GM08714 (cell line): Measurements from ENCODE around the gene RAP1GDS1.

Source experiments
- H3K4me3 ChIP-seq: fragments of 200-500 bp; sonication (Bioruptor generic); 2 replicates; pipeline ENCODE4 v1.5.1; 2014; ENCODE audit warnings: mild to moderate bottlenecking, low read length, inconsistent platforms
- ZNF274 ChIP-seq: IDR thresholded peaks from 2 replicates; pipeline ENCODE4 v1.6.1; 2012; ENCODE audit warnings: mild to moderate bottlenecking, low read depth, low read length

Gene RAP1GDS1

DNA sequence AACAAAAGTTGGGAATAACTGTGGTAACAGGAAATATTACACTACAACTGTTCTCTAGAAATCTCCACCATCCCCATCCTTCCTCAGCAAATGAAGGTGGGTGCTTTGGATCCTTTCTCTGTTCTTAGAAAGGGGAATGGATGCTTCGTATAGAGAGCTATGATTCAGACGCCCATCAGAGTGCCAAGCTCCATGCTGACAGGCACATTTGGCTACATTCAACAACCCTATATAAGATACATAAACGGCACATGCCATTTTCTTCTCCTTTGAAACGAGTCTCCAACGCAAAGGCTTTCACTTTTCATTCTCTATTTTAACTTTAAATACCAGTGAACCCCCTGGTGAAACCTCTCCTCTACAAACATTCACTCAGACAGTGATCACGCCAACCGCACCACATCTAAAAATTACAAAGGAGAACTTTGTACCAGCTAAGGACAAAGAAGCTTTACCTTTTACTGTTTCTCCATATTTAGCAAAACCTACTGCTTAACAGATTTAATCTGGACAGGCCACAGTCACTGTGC lies 224.7 kb downstream of the RAP1GDS1 start:
- H3K4me3 ChIP-seq: no peak overlapping the region
- TF ChIP-seq ZNF274: no peak

DNA sequence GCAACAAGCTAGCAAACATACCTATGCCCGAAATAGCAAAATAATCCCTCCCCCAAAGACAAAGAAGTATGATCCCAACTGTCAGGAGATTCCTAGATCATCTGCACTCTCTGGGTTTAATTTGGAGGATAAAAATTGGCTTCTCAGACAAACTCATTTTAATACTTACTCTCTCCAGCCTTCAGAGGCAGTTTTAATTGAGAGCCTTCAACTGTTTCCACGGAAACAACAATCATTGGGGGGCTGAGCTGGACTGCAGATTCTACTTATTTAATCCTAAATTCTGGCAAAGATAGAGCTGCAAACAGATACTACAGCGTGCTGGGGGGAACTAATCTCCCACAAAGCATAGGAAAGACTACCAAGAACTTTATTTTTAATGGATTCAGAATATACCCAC lies 229.1 kb downstream of the RAP1GDS1 start:
- no peak for TF ChIP-seq ZNF274
- H3K4me3 ChIP-seq: no peak overlapping the region

DNA sequence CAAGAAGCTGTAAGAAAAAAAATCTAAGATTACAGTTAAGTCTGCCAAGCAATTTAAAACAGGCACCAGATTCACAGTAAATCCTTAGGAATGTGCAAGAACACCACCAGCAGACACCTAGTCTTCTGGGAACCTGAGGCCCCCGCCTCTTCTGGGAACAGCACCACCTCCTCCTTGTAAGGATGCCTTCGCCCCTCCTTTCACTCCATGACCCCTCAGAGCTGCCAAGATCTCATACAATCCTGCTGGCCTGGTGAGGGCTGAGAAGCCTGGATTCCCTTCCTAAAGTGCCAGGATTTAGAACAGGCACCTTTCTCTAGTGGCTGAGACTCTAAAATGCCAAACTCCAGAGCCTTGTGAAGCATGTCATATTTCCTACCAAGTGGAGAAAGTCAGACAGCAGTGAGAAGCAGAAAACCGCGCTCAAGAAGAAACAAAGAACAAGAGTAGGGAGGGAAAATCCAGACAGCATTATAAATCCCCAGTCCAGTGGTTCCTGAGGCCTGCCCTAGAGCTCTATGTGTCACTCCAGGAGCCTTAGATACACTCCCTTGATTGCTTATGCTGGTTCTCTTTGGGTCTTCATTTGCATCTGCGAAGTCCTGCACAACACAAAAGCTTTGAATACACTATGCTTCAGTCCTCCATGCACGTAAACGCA lies 230.8 kb downstream of the RAP1GDS1 start:
- no peak overlapping the region for H3K4me3 ChIP-seq
- TF ChIP-seq ZNF274: no peak

DNA sequence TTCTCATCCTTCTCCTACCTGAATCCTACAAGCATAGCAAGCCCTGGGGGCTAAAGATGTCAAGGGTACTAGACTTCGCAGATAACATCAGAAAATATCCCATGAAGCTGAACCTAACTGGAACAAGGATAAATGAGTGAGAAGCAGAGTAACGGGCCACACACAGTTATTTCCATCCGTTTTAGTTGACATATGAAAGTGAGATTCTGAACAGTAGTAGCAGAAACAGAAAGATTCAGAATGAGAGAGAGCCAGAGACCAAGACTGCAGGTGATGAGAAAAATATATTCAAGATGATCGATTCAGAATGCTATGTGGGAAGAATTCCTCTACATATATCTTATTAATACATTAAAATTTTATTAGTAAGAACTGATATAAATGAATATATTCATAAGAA lies 232.1 kb downstream of the RAP1GDS1 start:
- no peak overlapping the region for H3K4me3 ChIP-seq
- TF ChIP-seq ZNF274: no peak
